HEK293 (cell line): Measurements from ENCODE around the gene DVL3.

Experiments used
- CTCF ChIA-PET: fragments of 350-600 bp; formaldehyde crosslinking; extraction: SDS; loops from one replicate; lab custom pipeline; 2021; ENCODE audit warnings: antibody characterized with exemption; lab: Yijun Ruan, JAX
- POLR2A ChIA-PET: fragments of 300-600 bp; formaldehyde crosslinking; extraction: SDS; loops from one replicate; lab custom pipeline; 2020; ENCODE audit warnings: antibody characterized with exemption, inconsistent platforms; lab: Yijun Ruan, JAX
- H3K27ac ChIP-seq: fragments of 200-500 bp; sonication (Bioruptor generic); 2 replicates; pipeline ENCODE4 v1.5.1; 2014; ENCODE audit warnings: low read depth, low read length, control low read depth, inconsistent platforms; ENCODE audit errors: extremely low read depth
- H3K36me3 ChIP-seq, 2 experiments: fragments of 200-500 bp in 1 of 2; sonication (Bioruptor generic) in 1 of 2; 1 replicate in 1 of 2; 2 replicates in 1 of 2; pipeline ENCODE4 v1.5.1; 2014 to 2017; ENCODE audit warnings: inconsistent platforms in 2 of 2, low read length in 2 of 2; ENCODE audit not compliant: control insufficient read depth in 2 of 2, insufficient read depth in 1 of 2
- H3K4me1 ChIP-seq: fragments of 200-500 bp; sonication (Bioruptor generic); 2 replicates; pipeline ENCODE4 v1.5.1; 2014; ENCODE audit warnings: mild to moderate bottlenecking, low read length, inconsistent platforms; ENCODE audit not compliant: control insufficient read depth, insufficient read depth
- H3K4me3 ChIP-seq: 2 replicates; pipeline ENCODE4 v1.5.1; 2011; ENCODE audit warnings: low read depth, mild to moderate bottlenecking, control low read depth, low read length, moderate library complexity
- H3K9me3 ChIP-seq: fragments of 200-500 bp; sonication (Bioruptor generic); 2 replicates; pipeline ENCODE4 v1.5.1; 2014; ENCODE audit warnings: low read depth, low read length, inconsistent platforms; ENCODE audit not compliant: control insufficient read depth, insufficient read depth
- KLF1 ChIP-seq: fragments of 450-650 bp; formaldehyde crosslinking; IDR thresholded peaks from 2 replicates; pipeline ENCODE4 v1.5.1; 2016; ENCODE audit warnings: missing biosample characterization, missing genetic modification characterization
- MEIS1 ChIP-seq: sonication (generic); formaldehyde crosslinking; IDR thresholded peaks from 2 replicates; pipeline ENCODE4 v1.8.1; 2022; ENCODE audit warnings: missing genetic modification reagents, mild to moderate bottlenecking, borderline replicate concordance
- OSR2 ChIP-seq: fragments of 450-650 bp; formaldehyde crosslinking; IDR thresholded peaks from 2 replicates; pipeline ENCODE4 v1.5.1; 2016; ENCODE audit warnings: missing biosample characterization, missing genetic modification characterization
- REST ChIP-seq: fragments of 450-650 bp; formaldehyde crosslinking; IDR thresholded peaks from 2 replicates; pipeline ENCODE4 v1.5.1; 2016; ENCODE audit warnings: missing biosample characterization, missing genetic modification characterization
- YY1 ChIP-seq: fragments of 450-650 bp; formaldehyde crosslinking; IDR thresholded peaks from 2 replicates; pipeline ENCODE4 v1.5.1; 2018; ENCODE audit warnings: missing biosample characterization, missing genetic modification characterization
- ZBTB11 ChIP-seq: fragments of 450-650 bp; formaldehyde crosslinking; conservative IDR thresholded peaks from 2 replicates; pipeline ENCODE4 v1.5.1; 2016; ENCODE audit warnings: low read depth, missing biosample characterization, missing genetic modification characterization
- ZBTB17 ChIP-seq: fragments of 450-650 bp; formaldehyde crosslinking; IDR thresholded peaks from 2 replicates; pipeline ENCODE4 v1.5.1; 2016; ENCODE audit warnings: missing biosample characterization, missing genetic modification characterization
- ZFP3 ChIP-seq: fragments of 450-650 bp; formaldehyde crosslinking; IDR thresholded peaks from 2 replicates; pipeline ENCODE4 v1.5.1; 2016; ENCODE audit warnings: low read depth, missing biosample characterization, missing genetic modification characterization
- ZNF335 ChIP-seq: fragments of 450-650 bp; formaldehyde crosslinking; conservative IDR thresholded peaks from 2 replicates; pipeline ENCODE4 v1.5.1; 2016; ENCODE audit warnings: missing biosample characterization, missing genetic modification characterization
- ZNF391 ChIP-seq: fragments of 450-650 bp; formaldehyde crosslinking; IDR thresholded peaks from 2 replicates; pipeline ENCODE4 v1.5.1; 2016; ENCODE audit warnings: low read depth, missing biosample characterization, missing genetic modification characterization, borderline replicate concordance
- ZNF433 ChIP-seq: fragments of 450-650 bp; formaldehyde crosslinking; IDR thresholded peaks from 2 replicates; pipeline ENCODE4 v1.5.1; 2016; ENCODE audit warnings: missing biosample characterization, missing genetic modification characterization, low read depth
- ZNF501 ChIP-seq: fragments of 450-650 bp; formaldehyde crosslinking; IDR thresholded peaks from 2 replicates; pipeline ENCODE4 v1.5.1; 2016; ENCODE audit warnings: missing biosample characterization, missing genetic modification characterization
- ZNF645 ChIP-seq: fragments of 450-650 bp; formaldehyde crosslinking; IDR thresholded peaks from 2 replicates; pipeline ENCODE4; 2016; ENCODE audit warnings: missing biosample characterization, missing genetic modification characterization
- ZNF660 ChIP-seq: fragments of 450-650 bp; IDR thresholded peaks from 2 replicates; pipeline ENCODE4 v1.5.1; 2018; ENCODE audit warnings: missing biosample characterization, mild to moderate bottlenecking, missing genetic modification characterization
- ZNF664 ChIP-seq: fragments of 450-650 bp; formaldehyde crosslinking; IDR thresholded peaks from 2 replicates; pipeline ENCODE4 v1.5.1; 2016; ENCODE audit warnings: missing biosample characterization, missing genetic modification characterization
- ZNF76 ChIP-seq: fragments of 450-650 bp; formaldehyde crosslinking; IDR thresholded peaks from 2 replicates; pipeline ENCODE4; 2016; ENCODE audit warnings: low read depth, missing biosample characterization, missing genetic modification characterization, borderline replicate concordance
- ZNF768 ChIP-seq: fragments of 450-650 bp; formaldehyde crosslinking; IDR thresholded peaks from 2 replicates; pipeline ENCODE4 v1.5.1; 2018; ENCODE audit warnings: missing biosample characterization, mild to moderate bottlenecking, missing genetic modification characterization
- ZNF830 ChIP-seq: fragments of 450-650 bp; IDR thresholded peaks from 2 replicates; pipeline ENCODE4 v1.5.0; 2018; ENCODE audit warnings: missing biosample characterization, missing genetic modification characterization, low read depth, mild to moderate bottlenecking, moderate library complexity
- ZSCAN23 ChIP-seq: fragments of 450-650 bp; formaldehyde crosslinking; IDR thresholded peaks from 2 replicates; pipeline ENCODE4 v1.5.1; 2016; ENCODE audit warnings: missing biosample characterization, missing genetic modification characterization
- TF ChIP-seq, protein P1 (sequence below): fragments of 450-650 bp; formaldehyde crosslinking; IDR thresholded peaks from 2 replicates; pipeline ENCODE4 v1.5.1; 2017; ENCODE audit warnings: missing biosample characterization, missing genetic modification characterization
- TF ChIP-seq, protein P2 (sequence below): fragments of 450-650 bp; IDR thresholded peaks from 2 replicates; pipeline ENCODE4 v1.5.1; 2018; ENCODE audit warnings: missing biosample characterization, missing genetic modification characterization

The DVL3 gene

GRCh38 chr3:184134746-184135148 is 20.4 kb upstream of the DVL3 start:
- Histone ChIP-seq H3K4me3 (peak overlapping the region; percentile 89), H3K4me1 (peaks cover 6% of the 10 kb centered on the region; the same call in 1 of the 2 replicates), H3K36me3 (peaks cover 0 to 22% of the 10 kb centered on the region in 2 experiments; a peak in 2 of 3 replicates), H3K27ac (peak overlapping the region; percentile 47; the same call in 1 of the 2 replicates)
- CTCF ChIA-PET = interaction anchor here (0.9 to 1.5 kb wide), 3 partner anchors 95 to 239 kb away, joined by 3 read pairs; no protein-coding TSS in a partner anchor
- POLR2A ChIA-PET = interaction anchor here (0.6 to 2.7 kb wide), 9 partner anchors 10 to 117 kb away, joined by 3 to 11 read pairs (median 6); partner anchors contain the start of genes ABCC5, ABCF3, AP2M1 and DVL3
- TF ChIP-seq MEIS1 (no peak), ZNF335 (tag by site-specific recombination) (peak; percentile 65), ZNF76 (tag by site-specific recombination) (no peak)
- TF ChIP-seq, all 188 proteins: peak for 1
- H3K9me3 ChIP-seq = no peaks in the 10 kb centered on the region

GRCh38 chr3:184135149-184135910 is 19.8 kb upstream of the DVL3 start, which contains the start of gene EIF2B5:
Gene EIF2B5, plus strand, starts transcription at chr3:184135358. Its CDS starts 28 bp downstream, at chr3:184135386.
- Histone ChIP-seq H3K27ac (peak within 1 kb of the TSS; percentile 47; the same call in 1 of the 2 replicates), H3K4me3 (peak within 1 kb of the TSS; percentile 89), H3K36me3 (peaks cover 0 to 28% of the 10 kb centered on the region in 2 experiments; a peak in 2 of 3 replicates), H3K4me1 (peaks cover 6% of the 10 kb centered on the region; the same call in 1 of the 2 replicates), H3K9me3 (no peaks in the 10 kb centered on the region)
- CTCF ChIA-PET = interaction anchor here (0.9 to 1.5 kb wide), 3 partner anchors 95 to 240 kb away, joined by 3 read pairs; no protein-coding TSS in a partner anchor
- POLR2A ChIA-PET = interaction anchor here (0.6 to 2.7 kb wide), 8 partner anchors 9 to 117 kb away, joined by 3 to 8 read pairs (median 5); partner anchors contain the start of genes ABCC5, ABCF3, AP2M1 and DVL3
- TF ChIP-seq, protein P1, sequence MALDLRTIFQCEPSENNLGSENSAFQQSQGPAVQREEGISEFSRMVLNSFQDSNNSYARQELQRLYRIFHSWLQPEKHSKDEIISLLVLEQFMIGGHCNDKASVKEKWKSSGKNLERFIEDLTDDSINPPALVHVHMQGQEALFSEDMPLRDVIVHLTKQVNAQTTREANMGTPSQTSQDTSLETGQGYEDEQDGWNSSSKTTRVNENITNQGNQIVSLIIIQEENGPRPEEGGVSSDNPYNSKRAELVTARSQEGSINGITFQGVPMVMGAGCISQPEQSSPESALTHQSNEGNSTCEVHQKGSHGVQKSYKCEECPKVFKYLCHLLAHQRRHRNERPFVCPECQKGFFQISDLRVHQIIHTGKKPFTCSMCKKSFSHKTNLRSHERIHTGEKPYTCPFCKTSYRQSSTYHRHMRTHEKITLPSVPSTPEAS = peak; percentile 55
- TF ChIP-seq ZNF433 (tag by site-specific recombination) (no peak), ZSCAN23 (tag by site-specific recombination) (no peak), ZBTB17 (tag by site-specific recombination) (peak; percentile 90), ZNF645 (tag by site-specific recombination) (no peak), ZNF501 (peak; percentile 82), KLF1 (no peak), ZNF768 (tag by site-specific recombination) (no peak), ZNF391 (tag by site-specific recombination) (peak; percentile 38; the same call in 1 of the 2 replicates), ZNF664 (tag by site-specific recombination) (no peak), ZNF76 (tag by site-specific recombination) (peak; percentile 40; the same call in 1 of the 2 replicates), YY1 (tag by site-specific recombination) (peak; percentile 89), REST (tag by site-specific recombination) (peak; percentile 22; the same call in 1 of the 2 replicates), ZNF830 (tag by site-specific recombination) (no peak), ZFP3 (tag by site-specific recombination) (no peak), OSR2 (tag by site-specific recombination) (peak; percentile 86), ZBTB11 (peak; percentile 82), ZNF660 (tag by site-specific recombination) (peak; percentile 92)
- TF ChIP-seq, protein P2, sequence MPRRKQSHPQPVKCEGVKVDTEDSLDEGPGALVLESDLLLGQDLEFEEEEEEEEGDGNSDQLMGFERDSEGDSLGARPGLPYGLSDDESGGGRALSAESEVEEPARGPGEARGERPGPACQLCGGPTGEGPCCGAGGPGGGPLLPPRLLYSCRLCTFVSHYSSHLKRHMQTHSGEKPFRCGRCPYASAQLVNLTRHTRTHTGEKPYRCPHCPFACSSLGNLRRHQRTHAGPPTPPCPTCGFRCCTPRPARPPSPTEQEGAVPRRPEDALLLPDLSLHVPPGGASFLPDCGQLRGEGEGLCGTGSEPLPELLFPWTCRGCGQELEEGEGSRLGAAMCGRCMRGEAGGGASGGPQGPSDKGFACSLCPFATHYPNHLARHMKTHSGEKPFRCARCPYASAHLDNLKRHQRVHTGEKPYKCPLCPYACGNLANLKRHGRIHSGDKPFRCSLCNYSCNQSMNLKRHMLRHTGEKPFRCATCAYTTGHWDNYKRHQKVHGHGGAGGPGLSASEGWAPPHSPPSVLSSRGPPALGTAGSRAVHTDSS (tag by site-specific recombination) = no peak
